Occipital lobe (tissue), 2 donors: ENCODE measurements around the gene AKT1. TPM values are rescaled to one million over a fixed set of nuclear protein-coding genes. Genes with fewer than 3 reads are reported as not detected.
A peak's percentile ranks its signal among the peaks of the same experiment; 100 is the strongest.
"Not testable (repeated sequence)": the region's sequence is repeated elsewhere in the genome, so short reads cannot be mapped to it uniquely, and the experiment has no call there.

Experiments used
- DNase-seq: peaks from one replicate; lab custom pipeline; 2025; lab: John Stamatoyannopoulos, UW
- total RNA-seq: library from RNA; depleted of rRNA; stranded (reverse); fragments of >200 nt; gene quantifications from one replicate; pipeline ENCODE4 v1.2.3, GENCODE V29; 2014

AKT1 gene
- total RNA-seq, 1 donor from 2014 or later = 102 TPM

DNA sequence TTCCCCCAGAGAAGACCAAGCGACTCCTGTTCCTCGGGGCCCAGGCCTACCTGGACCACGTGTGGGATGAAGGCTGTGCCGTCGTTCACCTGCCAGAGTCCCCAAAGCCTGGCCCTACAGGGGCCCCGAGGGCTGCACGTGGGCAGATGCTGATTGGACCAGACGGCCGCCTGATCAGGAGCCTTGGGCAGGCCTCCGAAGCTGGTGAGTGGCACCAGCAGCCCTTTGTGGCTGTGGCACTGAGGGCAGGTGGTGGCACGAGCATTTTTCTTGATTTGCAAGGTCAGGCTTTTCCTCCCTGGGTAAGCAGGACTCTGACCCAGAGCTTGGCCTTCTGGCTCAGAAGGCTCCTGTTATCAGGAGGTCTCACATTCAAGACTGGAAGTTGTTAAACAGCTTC, 39.9 kb downstream of the AKT1 start:
- DNase-seq = no peak

DNA sequence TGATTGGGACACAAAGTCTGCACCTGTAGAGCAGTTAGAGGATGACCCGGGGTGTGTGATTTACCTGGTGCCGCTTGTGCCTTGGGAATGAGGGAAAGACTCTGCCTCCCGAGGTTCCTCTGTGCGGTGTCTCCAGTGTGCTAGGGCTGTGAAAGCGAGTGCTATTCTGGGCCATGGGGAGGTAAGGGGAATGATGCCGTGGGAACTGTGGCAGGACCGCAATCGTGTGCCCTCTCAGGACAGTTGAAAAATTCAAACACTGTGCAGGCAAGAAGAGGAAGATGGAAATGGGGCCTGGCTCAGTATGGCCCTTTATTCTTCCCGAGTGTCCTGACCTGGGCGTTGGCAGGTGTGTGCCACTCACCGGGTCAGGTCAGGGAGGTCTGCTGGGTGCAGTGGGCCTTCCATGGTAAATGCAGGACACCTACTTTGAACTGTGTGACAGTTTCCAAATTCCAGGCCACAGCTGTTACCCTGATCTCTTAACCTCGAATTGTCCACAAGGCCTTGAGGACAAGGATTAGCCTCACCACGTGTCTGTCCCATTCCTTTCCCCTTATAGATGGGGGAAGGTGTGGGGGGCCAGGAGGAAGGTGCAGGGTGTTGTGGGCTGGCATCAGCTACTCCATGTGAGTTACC, 41.2 kb downstream of the AKT1 start:
- no peak for DNase-seq

DNA sequence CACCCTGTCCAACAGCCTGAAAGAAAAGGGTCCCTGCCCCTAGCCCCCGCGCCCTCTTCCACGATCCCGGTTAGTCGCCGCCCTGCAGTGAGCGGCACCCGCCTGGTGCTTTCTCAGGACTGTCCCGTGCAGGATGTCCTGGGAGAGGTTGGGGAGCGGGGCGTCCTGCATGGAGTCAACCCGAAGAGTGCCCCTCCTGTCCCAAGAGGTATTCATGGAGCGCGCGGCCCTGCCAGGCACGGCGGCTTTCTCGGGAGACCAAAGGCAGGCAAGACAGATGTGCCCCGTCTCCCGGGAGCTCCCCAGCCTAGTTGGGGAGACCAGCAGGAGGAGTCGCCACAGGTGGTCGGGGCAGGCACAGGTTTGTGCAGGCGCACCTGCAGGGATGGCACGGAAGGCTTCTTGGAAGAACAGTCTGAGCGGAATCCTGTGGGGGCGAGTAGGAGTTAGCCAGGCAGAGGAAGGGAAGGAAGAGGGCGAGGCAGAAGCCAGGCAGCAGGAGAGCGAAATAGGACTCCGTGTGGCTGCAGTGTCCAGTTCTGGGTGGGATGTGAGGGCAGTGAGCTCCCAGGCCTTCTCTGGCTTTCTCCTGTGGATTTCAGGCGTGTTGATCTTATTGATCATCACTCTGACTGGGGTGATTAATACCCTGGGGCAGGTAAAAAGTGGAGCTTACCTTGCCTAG, 41.9 kb downstream of the AKT1 start:
- DNase-seq = no peak

DNA sequence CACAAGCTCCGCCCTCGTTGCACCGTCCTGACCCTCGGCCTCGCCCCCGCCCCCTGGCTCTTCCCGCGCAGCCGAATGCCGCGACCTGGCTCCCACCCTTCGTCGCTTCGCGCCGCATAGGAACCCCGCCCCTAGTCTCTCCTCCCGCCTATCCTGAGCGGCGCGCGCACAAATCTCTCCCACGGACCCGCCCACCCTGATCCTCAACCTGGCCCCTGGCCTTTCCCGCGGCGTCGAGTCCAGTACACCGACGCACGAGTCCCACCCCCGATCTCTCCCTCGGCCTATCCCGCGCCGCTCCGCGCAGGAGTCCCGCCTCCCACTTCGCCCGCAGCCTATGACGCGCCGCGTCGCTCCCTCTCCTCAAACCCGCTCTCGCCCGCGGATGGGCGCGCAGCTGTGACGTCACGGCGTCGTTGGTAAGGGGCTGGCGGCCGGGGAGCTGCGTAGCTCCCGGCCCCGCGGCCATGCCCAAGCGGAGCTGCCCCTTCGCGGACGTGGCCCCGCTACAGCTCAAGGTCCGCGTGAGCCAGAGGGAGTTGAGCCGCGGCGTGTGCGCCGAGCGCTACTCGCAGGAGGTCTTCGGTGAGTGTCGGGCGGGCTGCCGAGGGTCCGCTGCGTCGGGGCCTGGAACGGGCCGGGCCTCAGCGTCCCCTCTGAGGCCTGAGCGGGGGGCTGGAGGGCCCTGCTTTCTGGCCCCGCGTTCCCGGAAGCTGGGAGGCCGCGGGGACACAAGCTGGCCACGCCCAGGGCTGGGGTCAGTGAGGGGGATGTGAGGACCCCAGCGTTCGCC, 42.6 kb downstream of the AKT1 start, which contains the start of gene SIVA1:
SIVA1 (plus strand) TSS at position 413 of the 793 bp plus-strand sequence; CDS start at position 468, 55 bp downstream.
- peak; percentile 98 for DNase-seq

DNA sequence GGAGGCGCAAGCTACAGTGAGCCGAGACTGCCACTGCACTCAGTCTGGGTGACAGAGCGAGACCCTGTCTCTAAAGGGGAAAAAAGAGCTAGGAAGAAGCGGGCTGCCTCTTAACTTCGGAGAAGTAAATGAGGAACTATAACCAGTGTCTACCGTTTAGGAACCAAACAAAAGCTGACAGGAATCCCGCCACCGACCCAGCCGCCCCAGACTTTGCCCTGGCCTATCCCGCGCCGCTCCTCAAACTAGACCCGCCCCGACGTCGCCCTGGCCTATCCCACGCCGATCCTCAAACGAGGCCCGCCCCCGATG, 43.2 kb downstream of the AKT1 start:
- DNase-seq = no peak

DNA sequence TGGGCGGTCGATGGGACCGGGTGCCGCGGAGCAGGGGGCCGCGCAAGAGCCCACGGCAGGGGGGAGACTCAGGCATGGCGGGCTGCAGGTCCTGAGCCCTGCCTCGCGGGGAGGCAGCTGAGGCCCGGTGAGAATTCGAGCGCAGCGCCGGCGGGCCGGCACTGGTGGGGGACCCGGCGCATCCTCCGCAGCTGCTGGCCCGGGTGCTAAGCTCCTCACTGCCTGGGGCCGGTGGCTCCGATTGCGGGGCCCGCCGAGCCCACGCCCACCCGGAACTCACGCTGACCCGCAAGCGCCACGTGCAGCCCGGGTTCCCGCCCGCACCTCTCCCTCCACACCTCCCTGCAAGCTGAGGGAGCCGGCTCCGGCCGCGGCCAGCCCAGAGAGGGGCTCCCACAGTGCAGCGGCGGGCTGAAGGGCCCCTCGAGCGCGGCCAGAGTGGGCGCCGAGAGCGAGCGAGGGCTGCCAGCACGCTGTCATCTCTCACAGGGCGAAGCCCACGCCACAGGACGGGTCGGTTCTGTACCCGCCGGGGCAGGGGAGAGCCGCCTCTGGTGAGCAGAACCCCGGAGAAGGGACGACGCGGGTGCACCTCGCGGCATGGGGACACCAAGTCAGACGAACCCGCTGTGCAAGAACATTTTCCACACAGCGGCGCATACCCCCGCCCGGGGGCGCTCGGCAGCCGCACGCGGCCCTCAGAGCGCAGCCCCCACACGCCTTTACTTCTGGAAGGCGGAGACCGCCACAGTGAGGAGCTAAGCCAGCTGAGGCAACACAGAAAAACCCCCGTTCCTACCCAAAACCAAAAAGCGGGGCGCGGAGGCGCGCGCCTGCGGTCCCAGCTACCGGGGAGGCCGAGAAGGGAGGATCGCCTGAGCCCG, 43.8 kb downstream of the AKT1 start:
- no peak for DNase-seq

DNA sequence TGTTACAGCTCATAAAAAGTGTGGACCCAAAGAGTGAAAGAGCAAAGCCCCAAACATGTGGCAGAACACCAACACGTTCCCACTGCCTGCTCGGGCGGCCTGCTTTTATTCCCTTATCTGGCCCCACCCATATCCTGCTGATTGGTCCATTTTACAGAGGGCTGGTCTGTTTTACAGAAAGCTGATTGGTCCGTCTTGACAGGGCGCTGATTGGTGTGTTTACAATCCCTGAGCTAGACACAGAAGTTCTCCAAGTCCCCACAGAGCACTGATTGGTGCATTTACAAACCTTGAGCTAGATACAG, 44.8 kb downstream of the AKT1 start:
- DNase-seq = not testable (repeated sequence)

DNA sequence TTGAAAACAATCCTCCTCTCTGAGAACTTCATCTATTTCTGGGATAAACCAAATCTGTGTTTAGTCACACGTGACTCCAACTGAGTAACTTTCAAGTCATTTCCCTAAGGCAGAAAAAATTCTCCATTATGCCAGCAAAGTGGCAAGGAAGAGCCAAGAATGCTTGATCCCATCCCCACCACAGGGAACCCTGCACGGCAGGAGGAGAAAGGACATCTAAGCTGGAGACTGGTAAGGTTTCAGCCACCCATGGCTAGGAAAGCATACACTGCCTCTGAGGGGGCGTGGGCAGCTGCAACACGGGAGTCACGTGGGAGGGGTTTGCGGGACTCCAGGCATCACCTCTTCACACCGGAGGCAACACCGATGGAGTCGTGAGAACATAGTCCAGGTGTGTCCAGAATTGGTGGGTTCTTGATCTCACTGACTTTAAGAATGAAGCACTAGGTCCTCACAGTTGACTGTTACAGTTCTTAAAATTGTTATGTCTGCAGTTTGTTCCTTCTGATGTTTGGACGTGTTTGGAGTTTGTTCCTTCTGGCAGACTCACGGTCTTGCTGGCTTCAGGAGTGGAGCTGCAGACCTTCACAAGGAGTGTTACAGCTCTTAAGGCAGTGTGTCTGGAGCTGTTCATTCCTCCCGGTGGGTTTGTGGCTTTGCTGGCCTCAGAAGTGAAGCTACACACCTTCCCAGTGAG, 45.3 kb downstream of the AKT1 start:
- no peak for DNase-seq

DNA sequence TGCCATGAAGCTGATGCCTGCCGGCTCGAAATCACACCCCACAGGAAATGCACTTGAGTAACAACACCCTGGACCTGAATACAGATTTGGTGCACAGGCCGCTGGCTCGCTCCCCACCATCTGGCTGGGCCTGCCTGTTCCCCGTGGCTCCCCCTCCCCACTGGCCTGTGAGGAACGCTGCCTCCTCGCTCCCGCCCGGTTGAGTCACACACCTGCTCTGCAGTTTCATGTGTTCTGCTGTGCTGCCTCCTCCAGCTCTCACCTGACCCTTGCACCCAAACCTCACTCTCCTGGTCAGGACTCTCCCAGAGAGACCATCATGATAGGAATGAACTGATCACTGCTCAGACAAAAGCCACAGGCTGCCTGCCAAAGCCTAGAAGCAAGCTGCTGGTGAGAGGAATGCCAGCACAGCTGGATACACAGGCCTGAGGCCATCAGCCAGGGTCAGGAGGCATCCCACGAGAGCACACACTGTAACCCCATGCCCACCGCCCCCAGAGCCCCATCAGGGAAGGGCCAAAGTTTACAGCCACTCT, 46.4 kb downstream of the AKT1 start:
- DNase-seq = peak; percentile 51

DNA sequence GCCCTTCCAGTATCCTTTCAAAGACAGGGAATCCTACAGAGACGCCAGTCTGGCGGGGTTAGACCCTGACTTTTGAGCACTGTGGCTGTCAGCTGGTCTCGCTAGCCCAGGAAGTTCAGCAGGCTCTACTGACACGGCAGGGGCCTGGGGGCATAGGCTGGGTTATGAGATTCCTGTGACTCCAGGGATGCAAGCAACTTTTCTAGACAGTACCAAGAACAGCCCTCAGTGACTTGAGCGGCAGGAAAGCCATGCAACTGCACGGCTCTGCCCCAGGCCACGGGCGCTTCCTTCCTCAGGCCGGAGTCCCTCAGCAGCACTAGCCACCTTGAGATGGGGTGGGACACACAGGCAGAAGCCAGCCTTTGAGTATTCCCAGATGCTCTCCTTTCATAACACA, 47.7 kb downstream of the AKT1 start:
- DNase-seq = no peak

DNA sequence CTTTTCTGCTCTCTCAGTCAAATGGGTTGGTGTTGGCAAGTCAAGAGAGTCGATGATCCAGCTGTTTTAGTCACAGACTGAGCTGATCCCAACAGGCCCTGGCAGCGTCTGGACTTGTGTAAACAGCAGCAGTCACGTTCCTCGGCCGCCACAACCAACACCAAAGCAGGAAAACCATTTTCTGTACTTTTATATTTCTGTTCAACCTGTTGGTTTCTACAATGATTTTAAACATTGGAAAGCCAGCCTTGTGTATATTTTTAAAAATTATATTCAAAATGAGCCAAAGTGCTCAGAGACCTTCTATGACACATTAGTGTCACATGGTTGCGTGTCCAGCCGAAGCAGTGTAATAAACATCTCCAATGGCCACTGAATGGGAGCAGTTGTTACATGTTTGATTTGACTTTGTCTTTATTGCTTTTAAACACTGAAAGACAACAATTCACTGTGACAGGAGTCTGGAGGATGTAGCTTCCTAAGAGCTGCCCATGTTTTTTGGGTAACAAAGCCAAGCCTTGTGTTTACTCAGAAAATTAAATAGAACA, 48.5 kb downstream of the AKT1 start:
- no peak for DNase-seq

DNA sequence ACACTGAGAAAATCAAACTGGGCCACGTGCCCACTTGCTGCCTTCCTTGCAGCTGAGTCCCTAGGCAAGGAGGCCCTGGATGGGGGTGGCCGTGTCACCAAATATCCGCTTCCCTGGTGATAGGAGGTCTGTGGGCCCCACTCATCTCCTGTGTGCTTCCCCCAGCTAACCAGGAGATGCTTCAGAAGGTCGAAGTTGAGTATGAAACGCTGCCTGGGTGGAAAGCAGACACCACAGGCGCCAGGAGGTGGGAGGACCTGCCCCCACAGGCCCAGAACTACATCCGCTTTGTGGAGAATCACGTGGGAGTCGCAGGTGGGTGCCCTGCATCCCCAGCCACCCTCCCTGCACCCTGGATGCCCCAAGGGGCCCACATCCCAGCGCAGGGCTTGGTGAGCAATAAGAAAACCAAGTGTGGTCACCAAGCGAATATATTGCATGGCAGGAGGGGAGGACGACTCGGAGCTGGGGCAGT, 49.4 kb downstream of the AKT1 start:
- no peak for DNase-seq

DNA sequence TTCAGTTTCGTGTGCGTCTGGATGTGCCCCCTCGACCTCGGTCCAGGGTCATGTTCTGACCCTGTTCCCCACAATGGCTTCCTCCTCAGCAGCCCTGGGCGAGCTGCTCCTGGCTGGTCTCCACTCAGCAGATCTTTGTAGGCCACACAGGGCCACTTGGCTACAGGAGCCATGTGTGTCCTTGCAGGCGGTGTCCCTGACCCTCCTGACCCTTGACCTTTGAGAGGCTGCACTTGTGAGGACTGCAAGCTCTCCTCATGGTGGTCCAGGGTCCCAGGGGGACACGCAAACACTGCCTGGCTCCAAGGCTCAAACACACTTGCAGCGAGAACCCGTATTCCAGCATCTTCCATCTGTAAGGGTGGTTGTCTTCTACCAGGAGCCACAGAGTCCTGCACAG, 50.1 kb downstream of the AKT1 start:
- no peak for DNase-seq

DNA sequence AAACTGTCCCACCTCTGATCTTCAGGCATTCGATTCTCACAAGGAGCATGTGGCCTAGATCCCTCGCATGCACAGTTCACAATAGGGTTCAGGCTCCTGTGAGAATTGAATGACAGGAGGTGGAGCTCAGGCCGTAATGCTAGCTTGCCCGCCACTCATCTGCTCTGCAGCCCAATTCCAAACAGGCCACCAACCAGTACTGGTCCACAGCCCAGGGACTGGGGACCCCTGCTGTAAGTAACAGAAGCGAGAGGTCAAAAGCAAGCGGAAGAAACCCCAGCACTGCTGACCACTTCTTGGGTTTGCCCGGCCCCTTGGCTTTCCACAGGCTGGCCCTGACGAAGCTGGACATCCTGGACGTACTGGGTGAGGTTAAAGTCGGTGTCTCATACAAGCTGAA, 51.1 kb downstream of the AKT1 start:
- no peak for DNase-seq

DNA sequence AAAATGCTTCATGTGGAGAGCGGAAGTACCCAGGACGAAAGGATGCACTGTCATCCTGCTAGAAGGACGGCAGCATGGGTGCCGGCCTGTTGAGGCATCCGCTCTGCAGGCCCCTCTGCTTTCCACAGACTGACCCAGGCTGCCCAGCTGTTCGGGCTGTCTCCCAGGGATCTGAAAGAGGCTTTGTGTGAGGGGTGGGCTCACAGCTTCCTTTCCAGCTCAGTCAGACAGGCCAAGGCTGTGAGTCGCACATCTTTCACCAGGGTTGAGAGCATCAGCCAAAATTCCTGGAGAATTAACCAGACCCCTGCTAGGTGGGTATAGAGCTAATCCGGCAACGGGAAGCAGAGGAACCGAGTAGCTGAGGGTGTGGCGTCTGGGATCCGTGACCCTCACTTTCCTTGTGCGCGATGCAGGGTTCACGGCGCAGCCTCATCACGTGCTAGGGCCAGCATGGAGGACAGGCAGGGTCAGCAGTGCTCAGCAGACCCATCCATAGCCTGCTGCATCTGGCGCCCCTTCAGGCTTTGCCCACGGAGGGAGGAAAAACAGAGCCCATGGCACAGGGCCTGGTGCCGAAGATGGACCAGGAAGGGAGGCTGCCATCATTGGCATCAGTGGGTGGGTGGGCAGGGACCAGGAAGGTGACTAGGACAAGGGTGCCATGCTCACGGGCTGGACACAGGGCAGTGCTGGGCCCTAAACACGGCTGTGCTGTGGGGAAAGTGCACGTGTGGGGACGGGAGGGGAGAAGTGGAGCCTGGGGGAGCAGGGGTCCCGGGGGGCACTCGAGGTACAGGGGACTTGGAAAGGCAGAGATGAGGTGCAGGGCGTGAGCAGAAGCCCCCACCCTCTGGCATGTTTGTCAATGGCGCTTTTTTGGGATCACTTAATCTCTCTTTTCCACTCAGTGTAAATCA, 51.8 kb downstream of the AKT1 start:
- DNase-seq = no peak

DNA sequence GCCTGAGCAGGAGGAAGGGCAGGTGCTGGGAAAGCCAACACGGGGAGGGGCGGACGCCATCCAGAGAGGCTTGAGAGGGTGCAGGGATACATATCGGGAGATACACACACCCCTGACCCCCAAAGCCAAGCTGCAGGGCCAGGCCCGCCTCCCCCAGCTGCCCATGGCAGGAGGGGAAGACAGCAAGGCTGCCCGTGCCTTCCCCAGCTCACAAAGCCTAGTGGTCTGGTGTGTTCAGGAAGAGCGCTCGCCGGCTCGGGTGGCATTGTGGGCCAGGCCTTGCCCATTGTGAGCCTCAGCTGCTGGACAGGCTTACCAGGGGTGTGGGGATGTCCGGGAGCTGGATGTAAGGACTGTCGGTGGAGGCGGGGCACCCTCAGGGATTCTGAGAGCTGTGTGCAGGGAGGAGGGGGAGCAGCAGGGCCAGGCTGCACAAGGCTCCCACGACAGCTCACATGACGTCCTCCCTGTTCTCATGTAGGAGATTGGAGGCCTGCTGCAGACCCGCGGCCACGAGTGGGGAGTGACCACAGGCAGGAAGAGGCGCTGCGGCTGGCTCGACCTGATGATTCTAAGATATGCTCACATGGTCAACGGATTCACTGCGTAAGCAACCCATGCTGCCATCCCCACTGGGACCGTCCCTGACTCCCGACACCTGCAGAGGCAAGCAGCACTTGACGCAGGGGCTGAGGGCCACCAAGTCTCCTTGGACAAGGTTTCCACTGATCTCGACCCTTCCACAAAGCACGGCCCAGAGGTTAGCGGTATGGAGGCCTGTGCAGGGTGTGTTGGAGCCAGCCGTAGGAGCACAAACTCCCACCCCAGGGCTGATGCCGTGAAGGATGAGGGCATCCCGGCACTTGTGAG, 52.7 kb downstream of the AKT1 start:
- no peak for DNase-seq

DNA sequence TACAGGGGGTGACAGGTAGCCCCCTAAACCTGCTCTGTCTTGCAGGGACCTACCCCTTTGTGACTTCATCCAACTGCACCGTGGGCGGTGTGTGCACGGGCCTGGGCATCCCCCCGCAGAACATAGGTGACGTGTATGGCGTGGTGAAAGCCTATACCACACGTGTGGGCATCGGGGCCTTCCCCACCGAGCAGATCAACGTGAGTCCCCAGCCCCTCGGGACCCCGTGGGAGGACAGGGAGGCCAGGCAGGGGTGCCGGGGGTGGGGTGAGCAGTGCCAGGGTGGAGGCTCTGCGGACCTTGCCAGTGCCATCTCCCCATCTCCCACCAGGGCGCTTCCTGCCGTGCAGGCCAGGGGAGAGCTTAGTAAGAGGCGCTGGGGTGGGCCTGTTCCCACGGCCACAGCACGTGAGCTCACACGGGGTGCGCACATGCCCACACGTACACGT, 53.7 kb downstream of the AKT1 start:
- DNase-seq = no peak

DNA sequence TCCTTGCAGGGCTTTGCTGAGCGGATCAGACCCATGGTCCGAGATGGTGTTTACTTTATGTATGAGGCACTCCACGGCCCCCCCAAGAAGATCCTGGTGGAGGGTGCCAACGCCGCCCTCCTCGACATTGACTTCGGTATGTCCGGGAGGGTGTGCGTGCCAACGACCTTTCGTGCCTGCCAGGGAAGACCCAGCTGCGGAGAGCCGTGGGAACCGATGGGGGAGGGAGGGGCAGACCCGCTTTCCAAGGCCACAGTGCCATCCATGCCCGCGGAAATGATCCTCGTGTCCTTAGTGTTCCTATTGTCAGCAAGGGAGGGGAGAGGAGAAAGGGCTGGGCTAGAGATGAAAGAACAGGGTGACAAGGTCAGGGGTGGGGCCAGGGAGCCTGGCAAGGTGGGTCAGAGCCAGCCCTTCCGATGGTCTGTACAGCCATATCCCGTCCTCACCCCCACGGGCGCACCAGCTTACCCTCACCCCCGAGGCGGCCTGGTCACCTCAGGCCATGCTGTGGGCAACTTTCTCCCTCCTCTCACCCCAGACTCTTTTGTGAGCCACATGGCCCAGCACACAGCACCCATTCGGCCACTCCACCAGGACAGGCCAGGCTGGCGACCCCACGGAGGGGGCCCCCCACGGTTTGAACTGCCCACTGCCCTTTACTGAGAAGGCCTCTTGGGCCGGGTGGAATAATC, 54.3 kb downstream of the AKT1 start:
- no peak for DNase-seq
